ENCODE measurements around the gene FGD5.

Gene FGD5, protein sequence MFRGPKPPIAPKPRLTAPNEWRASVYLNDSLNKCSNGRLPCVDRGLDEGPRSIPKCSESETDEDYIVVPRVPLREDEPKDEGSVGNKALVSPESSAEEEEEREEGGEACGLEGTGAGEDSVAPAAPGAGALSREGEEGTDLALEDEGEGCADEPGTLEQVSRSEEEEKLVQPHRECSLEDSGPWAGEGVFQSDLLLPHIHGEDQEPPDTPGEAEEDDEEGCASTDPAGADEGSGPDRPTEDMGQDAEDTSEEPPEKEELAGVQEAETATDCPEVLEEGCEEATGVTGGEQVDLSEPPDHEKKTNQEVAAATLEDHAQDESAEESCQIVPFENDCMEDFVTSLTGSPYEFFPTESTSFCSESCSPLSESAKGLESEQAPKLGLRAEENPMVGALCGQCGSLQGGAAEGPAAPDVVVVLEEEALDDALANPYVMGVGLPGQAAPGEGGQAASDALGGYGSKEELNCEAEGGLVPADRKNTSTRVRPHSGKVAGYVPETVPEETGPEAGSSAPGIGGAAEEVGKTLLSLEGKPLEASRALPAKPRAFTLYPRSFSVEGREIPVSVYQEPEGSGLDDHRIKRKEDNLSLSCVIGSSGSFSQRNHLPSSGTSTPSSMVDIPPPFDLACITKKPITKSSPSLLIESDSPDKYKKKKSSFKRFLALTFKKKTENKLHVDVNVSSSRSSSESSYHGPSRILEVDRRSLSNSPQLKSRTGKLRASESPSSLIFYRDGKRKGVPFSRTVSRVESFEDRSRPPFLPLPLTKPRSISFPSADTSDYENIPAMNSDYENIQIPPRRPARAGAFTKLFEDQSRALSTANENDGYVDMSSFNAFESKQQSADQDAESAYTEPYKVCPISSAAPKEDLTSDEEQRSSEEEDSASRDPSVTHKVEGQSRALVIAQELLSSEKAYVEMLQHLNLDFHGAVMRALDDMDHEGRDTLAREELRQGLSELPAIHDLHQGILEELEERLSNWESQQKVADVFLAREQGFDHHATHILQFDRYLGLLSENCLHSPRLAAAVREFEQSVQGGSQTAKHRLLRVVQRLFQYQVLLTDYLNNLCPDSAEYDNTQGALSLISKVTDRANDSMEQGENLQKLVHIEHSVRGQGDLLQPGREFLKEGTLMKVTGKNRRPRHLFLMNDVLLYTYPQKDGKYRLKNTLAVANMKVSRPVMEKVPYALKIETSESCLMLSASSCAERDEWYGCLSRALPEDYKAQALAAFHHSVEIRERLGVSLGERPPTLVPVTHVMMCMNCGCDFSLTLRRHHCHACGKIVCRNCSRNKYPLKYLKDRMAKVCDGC (N-terminal part only)

GRCh38 chr3:14818804-14819500 lies at the start of gene FGD5:
Gene FGD5 (plus strand): TSS chr3:14818962. CDS start chr3:14819072, 110 bp downstream.
- DNase-seq (ENCODE audit: low read depth), result no peak

GRCh38 chr3:14769544-14770325 lies 49.0 kb upstream of the FGD5 start:
- no peak for DNase-seq (ENCODE audit: low read depth)

DNA sequence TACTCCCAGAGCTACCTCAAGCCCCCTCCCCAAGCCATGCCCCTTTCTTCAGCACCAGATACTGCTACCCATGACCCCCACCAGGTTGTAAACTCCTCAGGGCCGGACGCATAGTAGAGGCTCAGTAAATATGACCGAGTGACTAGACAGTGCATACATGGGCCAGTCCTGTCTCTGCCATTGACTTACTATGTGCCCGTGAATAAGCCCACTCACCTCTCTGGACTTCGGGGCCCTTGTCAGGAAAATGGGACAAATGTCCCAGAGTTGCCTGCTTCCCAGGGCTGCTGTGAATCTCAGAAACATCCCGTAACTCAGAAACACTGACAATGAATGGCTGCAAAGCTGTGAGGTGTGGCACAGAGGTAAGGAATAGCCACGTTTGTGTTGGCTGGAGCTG lies 48.2 kb upstream of the FGD5 start:
- no peak for DNase-seq (ENCODE audit: low read depth)

DNA sequence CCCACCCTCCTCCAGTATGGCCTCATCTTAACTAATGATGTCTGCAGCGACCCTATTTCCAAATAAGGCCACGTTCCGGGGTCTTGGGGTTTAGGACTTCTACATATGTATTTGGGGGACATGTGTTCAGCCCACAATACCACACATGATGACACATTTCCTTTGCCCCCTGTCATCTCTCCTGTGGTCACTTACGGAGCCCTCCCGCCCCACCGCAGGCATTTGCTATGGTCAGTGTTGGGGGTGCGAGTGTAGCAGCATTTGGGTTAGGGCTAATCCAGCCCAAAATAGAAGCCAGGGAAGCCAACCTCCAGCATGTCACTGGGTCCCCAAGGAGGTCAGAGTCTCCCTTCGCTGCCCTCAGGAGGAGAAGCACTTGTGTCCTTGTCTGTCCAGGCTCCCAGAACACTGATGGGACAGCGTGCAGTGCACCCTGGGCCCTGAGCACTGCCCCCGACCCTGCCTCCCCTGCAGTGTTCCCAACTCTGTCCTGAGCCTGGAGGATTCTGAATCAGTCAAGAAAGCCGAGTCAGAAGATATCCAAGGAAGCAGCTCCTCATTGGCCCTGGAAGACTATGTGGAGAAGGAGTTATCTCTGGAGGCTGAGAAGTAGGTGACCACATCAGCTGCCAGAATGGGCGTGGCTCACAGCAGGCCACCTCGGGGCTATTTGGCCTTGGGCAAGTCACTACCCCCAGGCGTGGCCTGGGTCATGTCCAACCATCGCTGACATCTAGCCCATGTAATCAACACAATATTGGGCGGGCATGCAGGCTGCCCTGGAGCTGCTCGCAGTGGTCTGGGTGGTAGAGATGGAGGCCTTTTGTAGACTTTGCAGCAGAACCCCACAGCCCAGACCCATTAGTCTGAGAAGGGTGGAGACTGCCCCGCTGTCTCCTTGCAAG lies 46.9 kb upstream of the FGD5 start:
- no peak for DNase-seq (ENCODE audit: low read depth)

- DNase-seq (ENCODE audit: low read depth), result no peak
These were observed 46.1 kb upstream of the FGD5 start for GRCh38 chr3:14772533-14773138.

GRCh38 chr3:14773281-14773680 lies 45.5 kb upstream of the FGD5 start:
- no peak for DNase-seq (ENCODE audit: low read depth)

- DNase-seq (ENCODE audit: low read depth), result no peak
These were observed 45.1 kb upstream of the FGD5 start for GRCh38 chr3:14773691-14774128.

DNA sequence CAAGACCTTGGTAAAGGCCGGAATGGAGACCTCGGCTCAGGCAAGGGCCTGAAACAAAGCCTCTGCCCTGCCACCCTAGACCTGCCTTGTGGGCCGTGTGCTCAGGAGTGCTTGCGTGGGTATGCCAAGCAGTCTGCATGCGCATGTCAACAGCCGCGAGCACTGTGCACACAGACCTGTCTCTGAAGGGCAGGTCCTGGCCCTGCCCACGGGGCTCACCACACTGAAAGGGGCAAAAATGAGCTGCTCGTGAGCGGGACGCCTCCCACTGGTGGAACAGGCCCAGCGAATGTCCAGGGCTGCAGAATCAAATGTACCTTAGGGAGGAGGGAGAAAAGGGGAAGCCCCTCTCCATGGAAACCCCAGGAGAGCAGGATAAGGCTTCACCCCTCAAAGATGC lies 44.3 kb upstream of the FGD5 start:
- DNase-seq (ENCODE audit: low read depth), result no peak

- DNase-seq (ENCODE audit: low read depth), result no peak
These were observed 43.8 kb upstream of the FGD5 start for GRCh38 chr3:14775011-14775410.

DNA sequence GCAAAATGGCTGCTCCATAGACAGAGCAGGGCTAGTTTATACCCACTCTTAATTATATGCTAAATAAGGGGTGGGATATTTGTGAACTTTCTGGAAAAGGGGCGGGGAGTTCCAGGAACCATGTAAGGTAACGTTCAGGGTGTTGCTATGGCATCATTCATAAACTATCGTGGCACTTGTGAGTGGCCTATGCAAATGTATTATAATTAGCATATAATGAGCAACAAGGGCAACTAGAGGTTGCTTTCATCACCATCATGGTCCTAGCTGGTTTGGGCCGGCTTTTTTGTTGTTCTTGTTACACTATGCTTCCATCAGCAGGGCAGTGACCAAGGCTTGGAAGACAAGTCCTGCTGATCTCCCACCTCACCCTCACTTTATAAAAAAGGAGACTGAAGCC lies 43.2 kb upstream of the FGD5 start:
- no peak for DNase-seq (ENCODE audit: low read depth)

- no peak for DNase-seq (ENCODE audit: low read depth)
These were observed 39.6 kb upstream of the FGD5 start for GRCh38 chr3:14779069-14779685.

DNA sequence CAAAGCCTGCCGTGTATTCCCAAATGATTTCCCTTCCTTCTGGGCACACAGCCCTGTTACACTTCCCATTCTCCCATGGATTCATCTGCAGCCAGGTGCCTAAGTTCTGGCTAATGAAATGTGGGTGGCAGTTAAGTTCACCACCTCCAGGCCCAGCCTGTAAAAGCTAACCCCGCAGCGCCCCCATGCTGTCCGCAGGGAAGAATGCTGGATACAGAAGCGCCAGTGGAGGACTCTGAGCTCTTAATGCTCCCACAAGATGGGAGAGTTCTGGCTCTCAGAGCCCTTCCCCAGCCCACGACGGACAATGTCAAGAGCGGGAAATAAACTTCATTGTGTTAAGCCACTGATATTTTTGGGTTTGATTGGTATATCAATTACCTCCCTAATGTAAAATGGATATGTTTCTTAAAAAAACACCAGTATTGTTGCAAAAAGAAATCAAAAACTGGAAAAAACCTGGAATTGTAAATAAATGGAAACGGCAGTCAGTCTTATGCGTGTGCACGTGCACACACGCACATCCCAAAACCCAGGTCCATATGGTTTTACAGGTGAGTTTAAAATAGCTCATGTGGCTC lies 37.7 kb upstream of the FGD5 start:
- no peak for DNase-seq (ENCODE audit: low read depth)

- no peak for DNase-seq (ENCODE audit: low read depth)
These were observed 35.2 kb upstream of the FGD5 start for GRCh38 chr3:14783480-14784086.

- DNase-seq (ENCODE audit: low read depth), result no peak
These were observed 34.6 kb upstream of the FGD5 start for GRCh38 chr3:14784087-14784681.

- DNase-seq (ENCODE audit: low read depth), result no peak
These were observed 33.3 kb upstream of the FGD5 start for GRCh38 chr3:14785207-14786155.

- DNase-seq (ENCODE audit: low read depth), result no peak
These were observed 32.4 kb upstream of the FGD5 start for GRCh38 chr3:14786369-14786768.
